ENCODE data around the gene CLPSL1. TPM values are rescaled to one million over a fixed set of nuclear protein-coding genes. Genes with fewer than 3 reads are reported as not detected.
A peak's percentile ranks its signal among the peaks of the same experiment; 100 is the strongest.

CLPSL1 gene
- total and polyA plus RNA-seq, 2 donors (not counting 1 experiment from before 2014, with no cell fraction given): not detected

DNA sequence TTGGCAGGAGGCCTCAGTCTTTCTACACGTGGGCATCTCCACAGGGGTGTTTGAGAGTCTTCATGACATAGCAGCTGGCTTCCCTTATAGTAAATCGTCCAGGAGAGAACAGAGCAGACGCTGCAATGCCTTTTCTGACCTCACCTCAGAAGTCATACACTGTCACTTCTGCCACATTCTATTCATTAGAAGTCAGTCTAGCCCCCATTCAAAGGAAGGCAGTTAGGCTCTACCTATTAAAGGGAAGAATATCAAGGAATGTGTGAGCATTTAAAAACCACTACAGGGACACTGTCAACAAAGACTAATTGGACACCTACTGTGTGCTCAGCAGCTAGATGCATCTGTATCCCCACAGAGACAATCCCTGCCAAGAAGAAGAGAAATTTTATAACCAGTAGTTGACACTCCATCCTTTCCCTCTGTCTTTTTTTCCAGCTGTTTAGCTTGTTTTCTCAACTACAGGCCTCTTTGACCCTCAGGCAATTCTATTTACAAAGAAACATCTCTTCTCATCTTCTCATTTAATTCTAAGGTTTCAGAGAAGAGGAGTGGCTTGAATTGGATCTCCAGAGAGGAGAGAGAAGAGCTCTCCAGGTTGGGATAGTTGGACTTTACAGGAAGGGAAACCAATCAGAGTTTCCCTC lies 25.4 kb upstream of the CLPSL1 start:
- Mint-ChIP-seq H3K27me3 (peaks cover 7% of the 10 kb centered on the region), H3K4me1 (peaks cover 25% of the 10 kb centered on the region), H3K27ac (no peak overlapping the region), H3K4me3 (no peak overlapping the region), H3K9me3 (ENCODE audit: insufficient read depth) (peaks cover 3% of the 10 kb centered on the region)
- H2AFZ ChIP-seq (ENCODE audit: insufficient read depth, low read depth, low read length, poor library complexity, severe bottlenecking): no peak overlapping the region
- H3K4me2 ChIP-seq (replicated peaks; ENCODE audit: low read depth, low read length, poor library complexity, severe bottlenecking): no peak overlapping the region
- H3K4me3 ChIP-seq (ENCODE audit: control extremely low read depth in 1 of 5, extremely low read depth in 1 of 5, insufficient read depth in 1 of 5, low read depth in 2 of 5, low read length in 4 of 5): no peak overlapping the region
- intact Hi-C loops (cut with micrococcal nuclease): no loop called here
- H3K9me3 ChIP-seq (ENCODE audit: control extremely low read depth in 1 of 3, control insufficient read depth in 2 of 3, insufficient read depth in 1 of 3, low read length in 2 of 3): peaks cover 0 to 9% (median 4%) of the 10 kb centered on the region in 3 donors
- no peak overlapping the region for H3K27ac ChIP-seq (ENCODE audit: low read length in 2 of 2)
- peaks cover 21 to 26% of the 10 kb centered on the region in 2 donors for H3K4me1 ChIP-seq (ENCODE audit: control insufficient read depth in 2 of 2, insufficient read depth in 2 of 2, low read length in 2 of 2)
- ATAC-seq (ENCODE audit: low read depth) (no peak), DNase-seq (no peak)
- H3K9ac ChIP-seq (ENCODE audit: low read length): no peak overlapping the region
- no peaks in the 10 kb centered on the region for H4K20me1 ChIP-seq (ENCODE audit: control insufficient read depth, insufficient read depth, low read length, poor library complexity, severe bottlenecking)
- CTCF ChIA-PET: interaction anchor here (0.6 kb wide), 1 partner anchor 133 kb away, joined by 3 read pairs; no protein-coding TSS in a partner anchor
- POLR2A ChIA-PET: no interaction called here
- peaks cover 0 to 3% (median 1%) of the 10 kb centered on the region in 4 experiments for H3K27me3 ChIP-seq (replicated peaks in 1 of 4; ENCODE audit: control extremely low read depth in 1 of 4, control insufficient read depth in 3 of 4, insufficient read depth in 4 of 4, low read length in 3 of 4)
- no peaks in the 10 kb centered on the region for H3K36me3 ChIP-seq (replicated peaks in 1 of 2; ENCODE audit: control extremely low read depth in 1 of 2, control insufficient read depth in 1 of 2, extremely low read depth in 1 of 2, insufficient read depth in 2 of 2, low read length in 1 of 2)
- no peaks in the 10 kb centered on the region for H3K79me2 ChIP-seq (ENCODE audit: control insufficient read depth, insufficient read depth, low read length)
- TF ChIP-seq, protein P1, sequence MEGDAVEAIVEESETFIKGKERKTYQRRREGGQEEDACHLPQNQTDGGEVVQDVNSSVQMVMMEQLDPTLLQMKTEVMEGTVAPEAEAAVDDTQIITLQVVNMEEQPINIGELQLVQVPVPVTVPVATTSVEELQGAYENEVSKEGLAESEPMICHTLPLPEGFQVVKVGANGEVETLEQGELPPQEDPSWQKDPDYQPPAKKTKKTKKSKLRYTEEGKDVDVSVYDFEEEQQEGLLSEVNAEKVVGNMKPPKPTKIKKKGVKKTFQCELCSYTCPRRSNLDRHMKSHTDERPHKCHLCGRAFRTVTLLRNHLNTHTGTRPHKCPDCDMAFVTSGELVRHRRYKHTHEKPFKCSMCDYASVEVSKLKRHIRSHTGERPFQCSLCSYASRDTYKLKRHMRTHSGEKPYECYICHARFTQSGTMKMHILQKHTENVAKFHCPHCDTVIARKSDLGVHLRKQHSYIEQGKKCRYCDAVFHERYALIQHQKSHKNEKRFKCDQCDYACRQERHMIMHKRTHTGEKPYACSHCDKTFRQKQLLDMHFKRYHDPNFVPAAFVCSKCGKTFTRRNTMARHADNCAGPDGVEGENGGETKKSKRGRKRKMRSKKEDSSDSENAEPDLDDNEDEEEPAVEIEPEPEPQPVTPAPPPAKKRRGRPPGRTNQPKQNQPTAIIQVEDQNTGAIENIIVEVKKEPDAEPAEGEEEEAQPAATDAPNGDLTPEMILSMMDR (IDR thresholded peaks at IDR 0.05): no peak
- no peak for TF ChIP-seq EZH2 (IDR thresholded peaks at IDR 0.05; ENCODE audit: borderline replicate concordance, insufficient read depth, low read depth, low read length, poor library complexity, severe bottlenecking)
- WGBS (ENCODE audit: insufficient coverage): 81% methylated on average over 3 of the region's 3 CpGs

DNA sequence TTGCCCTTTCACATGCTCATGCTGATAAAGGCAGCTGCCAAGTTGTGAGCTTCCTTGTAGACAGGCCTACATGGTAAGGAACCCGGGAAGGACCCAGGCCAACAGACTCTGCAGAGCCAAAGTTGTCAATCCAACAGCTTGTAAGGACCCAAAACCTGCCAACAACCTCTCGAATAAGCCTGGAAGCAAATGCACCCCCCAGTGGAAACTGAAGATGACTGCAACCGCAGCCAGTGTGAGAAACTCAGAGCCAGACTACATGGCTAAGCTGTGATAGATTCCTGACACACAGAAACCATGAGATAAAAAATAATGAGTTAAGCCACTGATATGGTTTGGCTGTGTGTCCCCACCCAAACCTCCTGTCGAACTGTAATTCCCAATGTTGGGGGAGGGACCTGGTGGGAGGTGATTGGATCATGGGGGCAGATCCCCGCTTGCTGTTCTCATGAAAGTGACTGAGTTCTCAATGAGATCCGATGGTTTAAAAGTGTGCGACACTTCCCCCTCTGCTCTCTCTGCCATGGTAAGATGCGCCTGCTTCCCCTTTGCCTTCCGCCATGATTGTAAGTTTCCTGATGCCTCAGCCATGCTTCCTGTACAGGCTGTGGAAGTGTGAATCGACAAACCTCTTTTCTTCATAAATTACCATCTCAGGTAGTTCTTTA lies 23.2 kb upstream of the CLPSL1 start:
- WGBS (ENCODE audit: insufficient coverage): 69% methylated on average over 6 of the region's 10 CpGs
- H3K27ac ChIP-seq (ENCODE audit: low read length in 2 of 2): no peak overlapping the region

More for the DNA sequence above, 23.2 kb upstream of the CLPSL1 start:
- POLR2A ChIA-PET: interaction anchor here (0.7 kb wide), 1 partner anchor 38 kb away, joined by 4 read pairs; no protein-coding TSS in a partner anchor
- no peaks in the 10 kb centered on the region for H4K20me1 ChIP-seq (ENCODE audit: control insufficient read depth, insufficient read depth, low read length, poor library complexity, severe bottlenecking)
- no peaks in the 10 kb centered on the region for H3K79me2 ChIP-seq (ENCODE audit: control insufficient read depth, insufficient read depth, low read length)
- peaks cover 27% of the 10 kb centered on the region for H3K4me1 Mint-ChIP-seq
- peaks cover 0 to 20% (median 3%) of the 10 kb centered on the region in 4 experiments for H3K27me3 ChIP-seq (replicated peaks in 1 of 4; ENCODE audit: control extremely low read depth in 1 of 4, control insufficient read depth in 3 of 4, insufficient read depth in 4 of 4, low read length in 3 of 4)
- no peaks in the 10 kb centered on the region for H3K36me3 ChIP-seq (replicated peaks in 1 of 2; ENCODE audit: control extremely low read depth in 1 of 2, control insufficient read depth in 1 of 2, extremely low read depth in 1 of 2, insufficient read depth in 2 of 2, low read length in 1 of 2)
- H3K4me3 ChIP-seq (ENCODE audit: control extremely low read depth in 1 of 5, extremely low read depth in 1 of 5, insufficient read depth in 1 of 5, low read depth in 2 of 5, low read length in 4 of 5): no peak overlapping the region
- H3K27ac Mint-ChIP-seq: peak overlapping the region; percentile 33
- ATAC-seq (ENCODE audit: low read depth) (peak; percentile 10), DNase-seq (no peak)
- intact Hi-C loops (cut with micrococcal nuclease): no loop called here
- no peak for TF ChIP-seq EZH2 (IDR thresholded peaks at IDR 0.05; ENCODE audit: borderline replicate concordance, insufficient read depth, low read depth, low read length, poor library complexity, severe bottlenecking)
- TF ChIP-seq, protein P1 (IDR thresholded peaks at IDR 0.05): peak; percentile 21
- H3K4me1 ChIP-seq (ENCODE audit: control insufficient read depth in 2 of 2, insufficient read depth in 2 of 2, low read length in 2 of 2): peaks cover 21 to 26% of the 10 kb centered on the region in 2 donors
- peaks cover 18% of the 10 kb centered on the region for H3K27me3 Mint-ChIP-seq
- no peak overlapping the region for H3K4me3 Mint-ChIP-seq
- H3K9me3 Mint-ChIP-seq (ENCODE audit: insufficient read depth): peaks cover 3% of the 10 kb centered on the region
- H3K9me3 ChIP-seq (ENCODE audit: control extremely low read depth in 1 of 3, control insufficient read depth in 2 of 3, insufficient read depth in 1 of 3, low read length in 2 of 3): peaks cover 0 to 16% (median 6%) of the 10 kb centered on the region in 3 donors
- peak overlapping the region; percentile 33 for H3K4me2 ChIP-seq (replicated peaks; ENCODE audit: low read depth, low read length, poor library complexity, severe bottlenecking)
- no peak overlapping the region for H3K9ac ChIP-seq (ENCODE audit: low read length)
- peak overlapping the region; percentile 9 for H2AFZ ChIP-seq (ENCODE audit: insufficient read depth, low read depth, low read length, poor library complexity, severe bottlenecking)
- CTCF ChIA-PET: interaction anchor here (1.4 kb wide), 1 partner anchor 173 kb away, joined by 4 read pairs; no protein-coding TSS in a partner anchor
